ENCODE results near the gene NANOS1. TPM values are rescaled to one million over a fixed set of nuclear protein-coding genes. Genes with fewer than 3 reads are reported as not detected.

NANOS1 gene
- total and polyA plus RNA-seq, 2 experiments from 2014 or later, result 1.6 to 2.9 TPM

DNA sequence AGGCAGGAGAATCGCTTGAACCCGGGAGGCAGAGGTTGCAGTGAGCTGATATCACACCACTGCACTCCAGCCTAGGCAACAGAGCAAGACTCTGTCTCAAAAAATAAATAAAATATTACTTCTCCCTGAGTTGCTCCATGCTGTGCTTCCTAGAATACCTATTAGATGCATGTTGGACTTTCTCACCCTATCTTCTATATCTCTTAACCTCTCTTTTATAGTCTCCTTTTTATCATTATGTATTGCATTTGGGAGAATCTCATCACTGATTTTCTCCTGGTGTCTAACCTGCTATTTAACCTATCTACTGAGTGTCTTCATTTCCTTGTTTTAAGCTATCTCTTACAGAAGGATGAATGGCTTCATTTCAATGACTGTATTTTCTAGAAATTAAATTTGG is 32.1 kb upstream of the NANOS1 start (continued):
- TF ChIP-seq, protein P1, sequence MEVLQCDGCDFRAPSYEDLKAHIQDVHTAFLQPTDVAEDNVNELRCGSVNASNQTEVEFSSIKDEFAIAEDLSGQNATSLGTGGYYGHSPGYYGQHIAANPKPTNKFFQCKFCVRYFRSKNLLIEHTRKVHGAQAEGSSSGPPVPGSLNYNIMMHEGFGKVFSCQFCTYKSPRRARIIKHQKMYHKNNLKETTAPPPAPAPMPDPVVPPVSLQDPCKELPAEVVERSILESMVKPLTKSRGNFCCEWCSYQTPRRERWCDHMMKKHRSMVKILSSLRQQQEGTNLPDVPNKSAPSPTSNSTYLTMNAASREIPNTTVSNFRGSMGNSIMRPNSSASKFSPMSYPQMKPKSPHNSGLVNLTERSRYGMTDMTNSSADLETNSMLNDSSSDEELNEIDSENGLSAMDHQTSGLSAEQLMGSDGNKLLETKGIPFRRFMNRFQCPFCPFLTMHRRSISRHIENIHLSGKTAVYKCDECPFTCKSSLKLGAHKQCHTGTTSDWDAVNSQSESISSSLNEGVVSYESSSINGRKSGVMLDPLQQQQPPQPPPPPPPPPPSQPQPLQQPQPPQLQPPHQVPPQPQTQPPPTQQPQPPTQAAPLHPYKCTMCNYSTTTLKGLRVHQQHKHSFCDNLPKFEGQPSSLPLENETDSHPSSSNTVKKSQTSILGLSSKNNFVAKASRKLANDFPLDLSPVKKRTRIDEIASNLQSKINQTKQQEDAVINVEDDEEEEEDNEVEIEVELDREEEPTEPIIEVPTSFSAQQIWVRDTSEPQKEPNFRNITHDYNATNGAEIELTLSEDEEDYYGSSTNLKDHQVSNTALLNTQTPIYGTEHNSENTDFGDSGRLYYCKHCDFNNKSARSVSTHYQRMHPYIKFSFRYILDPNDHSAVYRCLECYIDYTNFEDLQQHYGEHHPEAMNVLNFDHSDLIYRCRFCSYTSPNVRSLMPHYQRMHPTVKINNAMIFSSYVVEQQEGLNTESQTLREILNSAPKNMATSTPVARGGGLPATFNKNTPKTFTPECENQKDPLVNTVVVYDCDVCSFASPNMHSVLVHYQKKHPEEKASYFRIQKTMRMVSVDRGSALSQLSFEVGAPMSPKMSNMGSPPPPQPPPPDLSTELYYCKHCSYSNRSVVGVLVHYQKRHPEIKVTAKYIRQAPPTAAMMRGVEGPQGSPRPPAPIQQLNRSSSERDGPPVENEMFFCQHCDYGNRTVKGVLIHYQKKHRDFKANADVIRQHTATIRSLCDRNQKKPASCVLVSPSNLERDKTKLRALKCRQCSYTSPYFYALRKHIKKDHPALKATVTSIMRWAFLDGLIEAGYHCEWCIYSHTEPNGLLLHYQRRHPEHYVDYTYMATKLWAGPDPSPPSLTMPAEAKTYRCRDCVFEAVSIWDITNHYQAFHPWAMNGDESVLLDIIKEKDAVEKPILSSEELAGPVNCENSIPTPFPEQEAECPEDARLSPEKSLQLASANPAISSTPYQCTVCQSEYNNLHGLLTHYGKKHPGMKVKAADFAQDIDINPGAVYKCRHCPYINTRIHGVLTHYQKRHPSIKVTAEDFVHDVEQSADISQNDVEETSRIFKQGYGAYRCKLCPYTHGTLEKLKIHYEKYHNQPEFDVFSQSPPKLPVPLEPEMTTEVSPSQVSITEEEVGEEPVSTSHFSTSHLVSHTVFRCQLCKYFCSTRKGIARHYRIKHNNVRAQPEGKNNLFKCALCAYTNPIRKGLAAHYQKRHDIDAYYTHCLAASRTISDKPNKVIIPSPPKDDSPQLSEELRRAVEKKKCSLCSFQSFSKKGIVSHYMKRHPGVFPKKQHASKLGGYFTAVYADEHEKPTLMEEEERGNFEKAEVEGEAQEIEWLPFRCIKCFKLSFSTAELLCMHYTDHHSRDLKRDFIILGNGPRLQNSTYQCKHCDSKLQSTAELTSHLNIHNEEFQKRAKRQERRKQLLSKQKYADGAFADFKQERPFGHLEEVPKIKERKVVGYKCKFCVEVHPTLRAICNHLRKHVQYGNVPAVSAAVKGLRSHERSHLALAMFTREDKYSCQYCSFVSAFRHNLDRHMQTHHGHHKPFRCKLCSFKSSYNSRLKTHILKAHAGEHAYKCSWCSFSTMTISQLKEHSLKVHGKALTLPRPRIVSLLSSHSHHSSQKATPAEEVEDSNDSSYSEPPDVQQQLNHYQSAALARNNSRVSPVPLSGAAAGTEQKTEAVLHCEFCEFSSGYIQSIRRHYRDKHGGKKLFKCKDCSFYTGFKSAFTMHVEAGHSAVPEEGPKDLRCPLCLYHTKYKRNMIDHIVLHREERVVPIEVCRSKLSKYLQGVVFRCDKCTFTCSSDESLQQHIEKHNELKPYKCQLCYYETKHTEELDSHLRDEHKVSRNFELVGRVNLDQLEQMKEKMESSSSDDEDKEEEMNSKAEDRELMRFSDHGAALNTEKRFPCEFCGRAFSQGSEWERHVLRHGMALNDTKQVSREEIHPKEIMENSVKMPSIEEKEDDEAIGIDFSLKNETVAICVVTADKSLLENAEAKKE (CRISPR knock-in tag; IDR thresholded peaks at IDR 0.05), result no peak
- TF ChIP-seq ZNF331 (CRISPR knock-in tag; IDR thresholded peaks at IDR 0.05; ENCODE audit: low read depth), result no peak
- no peak for TF ChIP-seq NANOG (IDR thresholded peaks at IDR 0.05; ENCODE audit: borderline replicate concordance)
- TF ChIP-seq STAT1 (IDR thresholded peaks at IDR 0.05; ENCODE audit: unreplicated experiment), result no peak

DNA sequence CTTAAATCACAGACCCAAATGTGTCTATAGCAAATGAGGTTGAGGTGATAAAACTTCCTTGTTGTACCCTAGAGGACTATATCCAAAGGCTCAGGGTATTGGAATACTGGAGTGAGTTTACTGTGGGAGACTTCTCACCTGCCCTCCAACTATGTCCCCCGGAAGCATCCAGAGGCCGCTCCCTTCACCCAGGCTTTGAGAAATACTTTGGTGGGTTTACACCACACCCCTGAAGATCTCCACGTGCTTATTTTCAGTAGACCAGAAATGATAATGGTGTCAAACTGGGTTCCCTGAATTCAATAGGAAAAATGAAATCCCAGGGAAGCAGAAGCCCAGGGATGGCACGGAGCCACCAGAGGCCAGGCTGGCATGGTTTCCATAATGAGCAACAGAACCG is 31.3 kb upstream of the NANOS1 start:
- H2AFZ ChIP-seq, result no peak overlapping the region
- no peak overlapping the region for H3K27ac ChIP-seq (ENCODE audit: low read depth)
- Mint-ChIP-seq H3K4me3 (no peak overlapping the region), H3K27me3 (ENCODE audit: insufficient read depth, low read depth, poor library complexity) (peaks cover 6% of the 10 kb centered on the region), H3K9me3 (peaks cover 3% of the 10 kb centered on the region; the same call in 2 of the 3 replicates), H3K27ac (no peak overlapping the region), H3K4me1 (peaks cover 3% of the 10 kb centered on the region; the same call in 2 of the 3 replicates), H3K36me3 (ENCODE audit: low read depth) (no peaks in the 10 kb centered on the region)
- no peaks in the 10 kb centered on the region for H3K27me3 ChIP-seq (ENCODE audit: insufficient read depth)
- no peaks in the 10 kb centered on the region for H3K79me2 ChIP-seq (replicated peaks; ENCODE audit: insufficient read depth)
- DNase-seq (ENCODE audit: low spot score) (no peak), ATAC-seq (no peak)
- H3K4me1 ChIP-seq (ENCODE audit: insufficient read depth), result no peaks in the 10 kb centered on the region
- H3K4me3 ChIP-seq, result no peak overlapping the region
- no peaks in the 10 kb centered on the region for H4K20me1 ChIP-seq (replicated peaks; ENCODE audit: insufficient read depth)
- no peaks in the 10 kb centered on the region for H3F3A ChIP-seq (replicated peaks; ENCODE audit: low read depth)
- H3K36me3 ChIP-seq (ENCODE audit: insufficient read depth), result no peaks in the 10 kb centered on the region
- no peak overlapping the region for H3K4me2 ChIP-seq
- 0 out of 2 replicates have a peak, but pooled peaks cover 4% of the 10 kb centered on the region for H3K9me2 ChIP-seq (ENCODE audit: insufficient read depth)
- TF ChIP-seq EZH2phosphoT487 (IDR thresholded peaks at IDR 0.05; ENCODE audit: unreplicated experiment) (no peak), EZH2 (IDR thresholded peaks at IDR 0.05; ENCODE audit: low read depth, unreplicated experiment) (no peak), ZNF331 (CRISPR knock-in tag; IDR thresholded peaks at IDR 0.05; ENCODE audit: low read depth) (no peak), CREB1 (CRISPR knock-in tag; IDR thresholded peaks at IDR 0.05; ENCODE audit: low read depth) (no peak), STAT1 (IDR thresholded peaks at IDR 0.05; ENCODE audit: unreplicated experiment) (no peak), NANOG (IDR thresholded peaks at IDR 0.05; ENCODE audit: borderline replicate concordance) (no peak), JUNB (IDR thresholded peaks at IDR 0.05; ENCODE audit: unreplicated experiment) (no peak)
- TF ChIP-seq, protein P2, sequence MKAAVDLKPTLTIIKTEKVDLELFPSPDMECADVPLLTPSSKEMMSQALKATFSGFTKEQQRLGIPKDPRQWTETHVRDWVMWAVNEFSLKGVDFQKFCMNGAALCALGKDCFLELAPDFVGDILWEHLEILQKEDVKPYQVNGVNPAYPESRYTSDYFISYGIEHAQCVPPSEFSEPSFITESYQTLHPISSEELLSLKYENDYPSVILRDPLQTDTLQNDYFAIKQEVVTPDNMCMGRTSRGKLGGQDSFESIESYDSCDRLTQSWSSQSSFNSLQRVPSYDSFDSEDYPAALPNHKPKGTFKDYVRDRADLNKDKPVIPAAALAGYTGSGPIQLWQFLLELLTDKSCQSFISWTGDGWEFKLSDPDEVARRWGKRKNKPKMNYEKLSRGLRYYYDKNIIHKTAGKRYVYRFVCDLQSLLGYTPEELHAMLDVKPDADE (IDR thresholded peaks at IDR 0.05), result no peak
- TF ChIP-seq, protein P1 (CRISPR knock-in tag; IDR thresholded peaks at IDR 0.05), result no peak

Data from GM23338 (cell line).